Measurements from ENCODE around the gene MARCHF2.
"Not testable (repeated sequence)": the region's sequence is repeated elsewhere in the genome, so short reads cannot be mapped to it uniquely, and the experiment has no call there.

The MARCHF2 gene

GRCh38 chr19:8413629-8413995 is 507 bp downstream of the MARCHF2 start:
- no peak for DNase-seq

- DNase-seq: no peak
These were observed 3.7 kb downstream of the MARCHF2 start for GRCh38 chr19:8416796-8417195.

DNA sequence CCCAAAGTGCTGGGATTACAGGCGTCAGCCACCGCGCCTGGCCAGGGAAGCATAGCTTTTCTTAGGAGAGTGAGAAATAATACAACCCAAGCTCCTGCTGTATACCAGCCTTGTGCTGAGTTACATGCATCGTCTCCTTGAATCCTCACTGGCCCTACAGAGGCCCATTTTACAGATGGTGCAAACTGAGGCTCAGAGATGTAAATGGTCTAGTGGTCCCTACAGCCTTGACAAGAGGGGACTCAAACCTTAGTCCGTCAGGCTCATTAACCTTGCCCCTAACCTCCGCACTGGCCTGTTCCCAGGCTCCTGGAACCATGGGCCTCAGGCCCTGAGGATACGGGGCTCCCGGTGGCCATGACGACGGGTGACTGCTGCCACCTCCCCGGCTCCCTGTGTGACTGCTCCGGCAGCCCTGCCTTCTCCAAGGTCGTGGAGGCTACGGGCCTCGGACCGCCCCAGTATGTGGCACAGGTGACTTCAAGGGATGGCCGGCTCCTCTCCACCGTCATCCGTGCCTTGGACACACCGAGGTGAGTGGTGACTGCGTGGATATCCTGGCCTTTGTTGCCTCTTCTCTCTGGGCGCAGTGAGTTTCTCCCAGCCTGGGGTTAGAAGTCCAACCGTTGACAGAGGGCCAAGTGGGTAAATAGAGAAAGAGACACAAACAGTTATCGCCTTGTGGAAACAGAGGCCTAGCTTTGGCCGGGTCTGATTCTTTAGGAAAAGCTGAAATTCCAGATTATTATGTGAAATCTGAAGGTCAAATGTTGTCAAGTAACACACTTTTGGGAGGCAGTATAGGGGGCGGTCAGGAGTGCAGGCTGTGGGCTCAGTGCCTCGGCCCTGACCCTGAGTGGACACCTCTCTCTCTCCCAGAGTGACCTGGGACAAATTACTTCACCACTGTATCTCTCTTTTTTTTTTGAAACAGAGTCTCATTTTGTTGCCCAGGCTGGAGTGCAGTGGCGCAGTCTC is 8.7 kb downstream of the MARCHF2 start:
- no peak for DNase-seq

DNA sequence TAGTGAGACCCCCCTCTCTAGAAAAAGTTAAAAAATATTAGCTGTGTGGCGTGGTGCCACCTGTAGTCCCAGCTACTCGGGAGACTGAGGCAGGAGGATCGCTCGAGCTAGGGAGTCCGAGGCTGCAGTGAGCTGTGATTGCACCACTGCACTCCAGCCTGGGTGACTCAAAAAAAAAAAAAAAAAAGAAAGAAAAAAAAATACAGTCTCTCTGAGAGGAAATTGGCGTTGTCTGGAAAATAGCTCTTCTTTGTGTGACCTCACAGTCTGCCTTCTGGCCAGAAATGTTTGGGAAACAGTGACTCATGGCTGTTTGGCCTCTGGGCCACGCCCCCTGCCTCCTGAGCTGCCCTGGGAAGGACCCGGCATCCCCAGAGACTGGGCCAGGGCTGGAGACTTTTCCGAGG is 10.7 kb downstream of the MARCHF2 start:
- DNase-seq: no peak

- DNase-seq: not testable (repeated sequence)
These were observed 12.2 kb downstream of the MARCHF2 start for GRCh38 chr19:8425331-8425730.

DNA sequence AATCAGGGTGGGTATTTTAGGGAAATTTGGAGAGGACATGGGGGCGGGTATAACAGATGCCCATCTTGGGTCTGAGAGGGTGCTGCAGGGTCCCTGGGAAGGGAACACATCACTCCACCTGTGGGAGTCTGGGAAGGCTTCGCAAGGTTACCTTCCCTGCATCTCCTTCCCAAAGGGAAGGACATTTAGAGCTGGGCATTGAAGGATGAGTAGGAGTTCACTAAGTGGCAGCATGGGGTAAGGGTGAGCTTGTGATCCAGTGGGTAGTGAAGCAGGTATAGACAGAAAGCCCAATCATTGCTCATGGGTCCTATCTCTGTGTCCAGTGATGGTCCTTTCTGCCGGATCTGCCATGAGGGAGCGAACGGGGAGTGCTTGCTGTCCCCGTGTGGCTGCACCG is 13.2 kb downstream of the MARCHF2 start:
- DNase-seq: no peak

GRCh38 chr19:8429044-8429443 is 15.9 kb downstream of the MARCHF2 start:
- no peak for DNase-seq

GRCh38 chr19:8429826-8430225 is 16.7 kb downstream of the MARCHF2 start:
- no peak for DNase-seq

DNA sequence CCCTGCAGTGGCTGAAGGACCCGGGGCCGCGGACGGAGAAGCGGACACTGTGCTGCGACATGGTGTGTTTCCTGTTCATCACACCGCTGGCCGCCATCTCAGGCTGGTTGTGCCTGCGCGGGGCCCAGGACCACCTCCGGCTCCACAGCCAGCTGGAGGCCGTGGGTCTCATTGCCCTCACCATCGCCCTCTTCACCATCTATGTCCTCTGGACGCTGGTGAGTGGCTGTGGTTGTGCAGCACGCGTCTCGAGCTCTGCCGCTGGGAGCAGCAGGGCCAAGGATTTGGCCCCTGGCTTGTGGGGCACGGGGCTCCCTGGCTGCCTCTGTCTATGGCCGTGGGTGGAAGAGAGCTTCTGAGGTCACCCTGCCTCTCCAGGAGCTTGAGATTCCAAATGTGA is 17.5 kb downstream of the MARCHF2 start:
- no peak for DNase-seq

DNA sequence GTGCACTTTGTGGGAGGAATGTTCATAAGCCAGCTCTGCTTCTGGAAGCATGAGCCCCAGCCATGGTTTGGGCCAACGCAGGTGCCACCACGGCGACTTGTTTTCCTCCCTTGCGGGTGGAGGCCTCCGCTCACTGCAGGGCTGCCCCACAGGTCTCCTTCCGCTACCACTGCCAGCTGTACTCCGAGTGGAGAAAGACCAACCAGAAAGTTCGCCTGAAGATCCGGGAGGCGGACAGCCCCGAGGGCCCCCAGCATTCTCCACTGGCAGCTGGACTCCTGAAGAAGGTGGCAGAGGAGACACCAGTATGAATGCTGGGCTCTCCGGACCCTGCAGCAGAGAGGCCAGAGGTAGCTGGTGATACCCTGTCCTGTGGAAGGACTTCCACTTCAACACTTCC is 25.1 kb downstream of the MARCHF2 start:
- no peak for DNase-seq

GRCh38 chr19:8441725-8442544 is 28.8 kb downstream of the MARCHF2 start:
- DNase-seq: no peak

- not testable (repeated sequence) for DNase-seq
These were observed 31.1 kb downstream of the MARCHF2 start for GRCh38 chr19:8444140-8444676.

GRCh38 chr19:8444677-8445487 is 31.8 kb downstream of the MARCHF2 start, which contains the start of gene HNRNPM:
TSS of gene HNRNPM (plus strand) at chr19:8444975. CDS start at chr19:8444999, 24 bp downstream.
- DNase-seq: peak; percentile 100

- DNase-seq: peak; percentile 60
These were observed 32.4 kb downstream of the MARCHF2 start for GRCh38 chr19:8445488-8446001.

GRCh38 chr19:8446061-8446709 is 33.1 kb downstream of the MARCHF2 start:
- no peak for DNase-seq

DNA sequence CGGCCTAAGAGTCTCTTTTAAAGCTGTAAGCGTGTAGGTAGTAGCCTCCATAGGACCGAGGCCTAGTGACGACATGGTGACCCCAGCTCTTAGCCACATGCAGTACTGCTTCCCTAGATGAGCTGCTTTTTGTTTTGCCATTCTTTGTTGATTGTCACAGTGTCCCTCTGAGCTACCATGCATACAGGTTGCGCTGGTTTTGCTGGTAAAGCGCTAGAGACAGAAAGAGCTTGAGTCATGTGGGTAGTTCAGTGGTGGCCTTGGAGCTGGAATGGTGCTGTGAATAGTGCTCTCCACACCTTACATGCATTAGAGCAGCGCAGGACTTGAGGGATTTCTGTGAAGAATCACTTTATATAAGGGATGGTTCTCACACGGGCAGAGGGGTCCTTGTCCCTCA is 36.7 kb downstream of the MARCHF2 start:
- DNase-seq: peak; percentile 12

DNA sequence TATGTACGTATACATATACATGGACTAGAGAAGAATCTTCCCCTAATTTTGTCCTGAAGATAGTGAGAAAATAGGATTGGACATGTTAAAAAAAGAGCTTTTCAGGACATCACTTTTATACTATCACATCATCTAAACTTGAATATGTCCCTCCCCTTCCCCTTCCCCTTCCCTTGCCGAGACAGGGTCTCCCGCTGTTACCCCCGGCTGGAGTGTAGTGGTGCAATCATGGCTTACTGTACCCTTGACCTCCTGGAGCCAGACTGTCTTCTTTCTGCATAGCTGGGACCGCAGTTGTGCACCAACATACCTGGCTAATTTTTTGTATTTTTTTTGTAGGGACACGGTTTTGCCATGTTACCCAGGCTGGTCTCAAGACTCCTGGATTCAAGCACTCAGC is 38.3 kb downstream of the MARCHF2 start:
- DNase-seq: no peak

DNA sequence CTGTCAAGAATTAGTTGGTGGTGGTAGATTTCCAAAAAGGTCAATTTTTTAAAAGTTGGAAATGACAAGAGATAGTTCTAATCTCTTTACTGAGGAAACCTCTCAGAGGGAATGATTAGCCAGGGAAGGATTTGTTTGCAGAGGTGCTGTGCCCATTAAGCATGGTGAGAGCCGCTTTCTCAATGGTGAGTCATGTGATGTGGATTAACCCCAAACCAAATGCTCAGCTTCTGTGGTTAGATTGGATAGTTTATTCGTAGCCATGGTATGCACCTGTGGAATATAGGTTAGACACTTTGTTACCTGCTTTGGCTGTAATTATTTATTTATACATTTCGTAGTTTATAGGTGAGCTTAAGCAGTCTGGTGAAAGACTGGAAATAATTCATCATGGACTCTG is 38.8 kb downstream of the MARCHF2 start:
- DNase-seq: no peak

- no peak for DNase-seq
These were observed 39.5 kb downstream of the MARCHF2 start for GRCh38 chr19:8452446-8453123.

GRCh38 chr19:8453616-8454015 is 40.5 kb downstream of the MARCHF2 start:
- DNase-seq: no peak

GRCh38 chr19:8454218-8454617 is 41.1 kb downstream of the MARCHF2 start:
- no peak for DNase-seq
